Epithelial cell of esophagus (primary cell): ENCODE measurements around the gene PHACTR2.

Source experiments
- DNase-seq: peaks from one replicate; pipeline ENCODE4 v3.0.0; 2010; ENCODE audit warnings: low read depth
- H3K4me3 ChIP-seq: 2 replicates; pipeline ENCODE4 v1.5.1; 2011; ENCODE audit warnings: mild to moderate bottlenecking, low read length, control low read depth
- CTCF ChIP-seq: IDR thresholded peaks from 2 replicates; pipeline ENCODE4 v1.5.1; 2011; ENCODE audit warnings: low read depth, mild to moderate bottlenecking, low read length, control low read depth, inconsistent platforms; ENCODE audit not compliant: insufficient read depth; ENCODE audit errors: missing control alignments

Gene PHACTR2

GRCh38 chr6:143687591-143687990 is 9.8 kb downstream of the PHACTR2 start:
- no peak for DNase-seq
- no peak for TF ChIP-seq CTCF
- no peak overlapping the region for H3K4me3 ChIP-seq

GRCh38 chr6:143688681-143689080 is 10.9 kb downstream of the PHACTR2 start:
- no peak for TF ChIP-seq CTCF
- DNase-seq: no peak
- no peak overlapping the region for H3K4me3 ChIP-seq

- DNase-seq: no peak
- no peak overlapping the region for H3K4me3 ChIP-seq
- TF ChIP-seq CTCF: no peak
Observed at GRCh38 chr6:143689852-143690251, 12.1 kb downstream of the PHACTR2 start.

GRCh38 chr6:143691155-143691554 is 13.4 kb downstream of the PHACTR2 start:
- no peak for DNase-seq
- TF ChIP-seq CTCF: no peak
- H3K4me3 ChIP-seq: no peak overlapping the region

- no peak for DNase-seq
- TF ChIP-seq CTCF: no peak
- no peak overlapping the region for H3K4me3 ChIP-seq
Observed at GRCh38 chr6:143691900-143692636, 14.3 kb downstream of the PHACTR2 start.

- TF ChIP-seq CTCF: no peak
- H3K4me3 ChIP-seq: no peak overlapping the region
- no peak for DNase-seq
Observed at GRCh38 chr6:143692696-143693095, 14.9 kb downstream of the PHACTR2 start.

GRCh38 chr6:143694013-143694412 is 16.2 kb downstream of the PHACTR2 start:
- no peak for DNase-seq
- no peak for TF ChIP-seq CTCF
- H3K4me3 ChIP-seq: no peak overlapping the region
